A549 (cell line): ENCODE data around the gene REPS2. TPM values are rescaled to one million over a fixed set of nuclear protein-coding genes. Genes with fewer than 3 reads are reported as not detected.

Source experiments
- ATAC-seq, 2 experiments: fragments of 200-7000 bp in 1 of 2; fragments of >200 bp in 1 of 2; cut with Nextera tagmentation in 1 of 2; cut with Tn5 transposase in 1 of 2; 3 replicates each; pipeline versions ENCODE4 v1.8.0 to v1.9.1; 2018 to 2020; ENCODE audit warnings: mild to moderate bottlenecking in 1 of 2, moderate library complexity in 1 of 2
- CTCF ChIA-PET: fragments of 300-600 bp; sonication (Branson Sonifier 250); formaldehyde crosslinking; extraction: SDS; loops from one replicate; lab custom pipeline; 2021; ENCODE audit warnings: antibody characterized with exemption, inconsistent platforms; lab: Yijun Ruan, JAX
- POLR2A ChIA-PET: fragments of 350-600 bp; formaldehyde crosslinking; extraction: SDS; loops from one replicate; lab custom pipeline; 2021; ENCODE audit warnings: antibody characterized with exemption, inconsistent platforms; lab: Yijun Ruan, JAX
- DNase-seq, 2 experiments: peaks; one replicate each; pipeline versions ENCODE4 v3.0.0 to v3.0.0-alpha.2; 2011 to 2016; ENCODE audit warnings: low read depth in 1 of 2, low spot score in 1 of 2
- FAIRE-seq: peaks from 2 replicates; lab custom pipeline; 2011; peaks lifted over from hg19 to GRCh38; lab: Jason Lieb, UNC
- H3K27ac ChIP-seq, 2 experiments: fragments of >200 bp; sonication (Bioruptor Twin); formaldehyde crosslinking; 3 replicates each; pipeline ENCODE4 v1.5.1; 2016 to 2017
- H3K4me1 ChIP-seq: fragments of >200 bp; sonication (Bioruptor Twin); formaldehyde crosslinking; 3 replicates; pipeline ENCODE4 v1.6.1; 2016
- H3K4me2 ChIP-seq: fragments of >200 bp; sonication (Bioruptor Twin); formaldehyde crosslinking; 3 replicates; pipeline ENCODE4 v1.6.1; 2016
- H3K4me3 ChIP-seq: fragments of >200 bp; sonication (Bioruptor Twin); formaldehyde crosslinking; 3 replicates; pipeline ENCODE4 v1.5.1; 2016
- H3K9me3 ChIP-seq: fragments of >200 bp; sonication (Bioruptor Twin); formaldehyde crosslinking; 3 replicates; pipeline ENCODE4 v1.6.1; 2016
- BHLHE40 ChIP-seq: IDR thresholded peaks from 2 replicates; pipeline ENCODE4 v1.6.1; 2012; ENCODE audit warnings: low read depth, low read length, inconsistent platforms
- CBX2 ChIP-seq: fragments of 200-600 bp; sonication (generic); IDR thresholded peaks from 2 replicates; pipeline ENCODE4 v1.6.1; 2016; ENCODE audit warnings: low read depth, mild to moderate bottlenecking, borderline replicate concordance
- EHF ChIP-seq: fragments of 250-450 bp; sonication (Bioruptor Pico); IDR thresholded peaks from 2 replicates; pipeline ENCODE4 v1.5.0; 2020; ENCODE audit warnings: mild to moderate bottlenecking
- EHMT2 ChIP-seq: fragments of 200-600 bp; sonication (generic); IDR thresholded peaks from 2 replicates; pipeline ENCODE4 v1.6.1; 2016; ENCODE audit warnings: antibody characterized with exemption, low read depth, mild to moderate bottlenecking, moderate library complexity
- FOSB ChIP-seq: fragments of 250-450 bp; sonication (Bioruptor Pico); IDR thresholded peaks from 2 replicates; pipeline ENCODE4 v1.5.0; 2020; ENCODE audit warnings: mild to moderate bottlenecking, moderate library complexity
- FOXS1 ChIP-seq: fragments of 250-450 bp; sonication (Bioruptor Pico); IDR thresholded peaks from 2 replicates; pipeline ENCODE4 v1.5.0; 2020; ENCODE audit warnings: mild to moderate bottlenecking, moderate library complexity
- GATA3 ChIP-seq: IDR thresholded peaks from 2 replicates; pipeline ENCODE4 v1.6.1; 2012; ENCODE audit warnings: borderline replicate concordance
- HDAC2 ChIP-seq: fragments of 200-600 bp; sonication (generic); IDR thresholded peaks from 2 replicates; pipeline ENCODE4 v1.6.1; 2016
- HES2 ChIP-seq: fragments of >200 bp; sonication (Bioruptor Twin); formaldehyde crosslinking; IDR thresholded peaks from 2 replicates; pipeline ENCODE4 v1.6.1; 2016
- HOXB13 ChIP-seq: fragments of 250-450 bp; sonication (Bioruptor Pico); IDR thresholded peaks from 2 replicates; pipeline ENCODE4 v1.5.0; 2020; ENCODE audit warnings: low read depth, mild to moderate bottlenecking, moderate library complexity
- KDM1A ChIP-seq: fragments of 200-600 bp; sonication (generic); IDR thresholded peaks from 2 replicates; pipeline ENCODE4 v1.6.1; 2016; ENCODE audit warnings: low read depth, mild to moderate bottlenecking
- KDM5A ChIP-seq: fragments of 200-600 bp; sonication (generic); IDR thresholded peaks from 2 replicates; pipeline ENCODE4 v1.6.1; 2016; ENCODE audit warnings: antibody characterized with exemption, mild to moderate bottlenecking
- MAZ ChIP-seq: fragments of 150-350 bp; IDR thresholded peaks from 2 replicates; pipeline ENCODE4 v1.6.1; 2014; ENCODE audit warnings: antibody characterized with exemption, low read depth, low read length, borderline replicate concordance
- NFE2L2 ChIP-seq: fragments of 150-350 bp; conservative IDR thresholded peaks from 2 replicates; pipeline ENCODE4 v1.6.1; 2014; ENCODE audit warnings: low read length
- NPAS2 ChIP-seq: fragments of 250-450 bp; sonication (Bioruptor Pico); IDR thresholded peaks from 2 replicates; pipeline ENCODE4 v1.8.0; 2022; ENCODE audit warnings: mild to moderate bottlenecking, moderate library complexity, borderline replicate concordance
- POLR2AphosphoS2 ChIP-seq: conservative IDR thresholded peaks from 2 replicates; pipeline ENCODE4 v1.6.1; 2012; ENCODE audit warnings: low read length, improper control_type of control experiment, inconsistent platforms
- RFX5 ChIP-seq: fragments of 450-650 bp; IDR thresholded peaks from 2 replicates; pipeline ENCODE4 v1.7.1; 2014; ENCODE audit warnings: antibody characterized with exemption, mild to moderate bottlenecking, moderate library complexity
- RNF2 ChIP-seq: fragments of 200-600 bp; sonication (generic); IDR thresholded peaks from 2 replicates; pipeline ENCODE4 v1.6.1; 2016; ENCODE audit warnings: low read depth, mild to moderate bottlenecking, antibody characterized with exemption, moderate library complexity, borderline replicate concordance
- SREBF2 ChIP-seq: fragments of 450-650 bp; IDR thresholded peaks from 2 replicates; pipeline ENCODE4 v1.6.1; 2014; ENCODE audit warnings: mild to moderate bottlenecking, moderate library complexity
- TFCP2L1 ChIP-seq: fragments of 250-450 bp; sonication (Bioruptor Pico); IDR thresholded peaks from 2 replicates; pipeline ENCODE4 v1.5.0; 2021; ENCODE audit warnings: mild to moderate bottlenecking
- ZFP36 ChIP-seq: fragments of 450-650 bp; IDR thresholded peaks from 2 replicates; pipeline ENCODE4 v1.6.1; 2014; ENCODE audit warnings: borderline replicate concordance; ENCODE audit not compliant: partially characterized antibody
- ZSCAN20 ChIP-seq: fragments of 250-450 bp; sonication (Bioruptor Pico); IDR thresholded peaks from 2 replicates; pipeline ENCODE4 v1.8.0; 2022; ENCODE audit warnings: mild to moderate bottlenecking, moderate library complexity
- WGBS: methylation state at CpG from one replicate; pipeline ENCODE4 v1.1.6; 2017; ENCODE audit errors: missing lambda C conversion rate; 5-methylcytosine and 5-hydroxymethylcytosine counted together
- polyA plus RNA-seq, 4 experiments: library from polyadenylated mRNA; depleted of rRNA in 3 of 4; stranded (reverse); fragments of >200 nt; fragmentation: RNase III in 1 of 4; extraction: RNeasy Plus Mini Kit Qiagen cat#74134 plus additional on column Dnase treatment in 1 of 4; gene quantifications; 2 replicates in 3 of 4; 3 replicates in 1 of 4; pipeline ENCODE4 v1.2.3, GENCODE V29; 2011 to 2017
- TF ChIP-seq, protein P1 (sequence below): fragments of 150-350 bp; IDR thresholded peaks from 2 replicates; pipeline ENCODE4 v1.6.1; 2014; ENCODE audit warnings: low read depth, mild to moderate bottlenecking, low read length
- TF ChIP-seq, protein P2 (sequence below): IDR thresholded peaks from 2 replicates; pipeline ENCODE4 v1.6.1; 2012
- TF ChIP-seq, protein P3 (sequence below): fragments of 250-450 bp; sonication (Bioruptor Pico); IDR thresholded peaks from 2 replicates; pipeline ENCODE4 v1.5.0; 2020; ENCODE audit warnings: low read depth, mild to moderate bottlenecking, moderate library complexity
- TF ChIP-seq, protein P4 (sequence below): IDR thresholded peaks from 2 replicates; pipeline ENCODE4 v1.6.1; 2012; ENCODE audit warnings: low read depth, borderline replicate concordance
- TF ChIP-seq, protein P5 (sequence below): fragments of >200 bp; sonication (Bioruptor Twin); formaldehyde crosslinking; IDR thresholded peaks from 3 replicates; pipeline ENCODE4 v1.6.1; 2016

The REPS2 gene
- polyA plus RNA-seq, 2 of the 4 experiments (the other 2 are of a cell fraction) = 0.17 to 0.76 TPM

DNA sequence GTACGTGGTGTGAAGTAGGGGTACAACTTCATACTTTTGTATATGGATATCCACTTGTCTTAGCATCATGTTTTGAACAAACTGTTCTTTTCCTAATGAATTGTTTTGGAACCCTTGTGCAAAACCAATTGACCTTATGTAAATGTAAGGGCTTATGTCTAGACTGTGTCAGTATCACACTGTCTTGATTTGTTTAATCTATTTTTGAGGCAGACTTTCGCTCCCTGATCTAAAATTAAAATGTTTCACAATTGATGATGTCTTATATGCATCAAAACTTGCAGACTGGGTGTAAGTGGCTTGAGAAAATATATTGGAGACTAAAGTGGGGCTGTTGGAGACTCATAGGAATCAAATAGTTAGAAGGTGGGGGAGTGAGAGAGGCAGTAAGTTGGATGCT is 25.2 kb downstream of the REPS2 start:
- TF ChIP-seq, protein P1, sequence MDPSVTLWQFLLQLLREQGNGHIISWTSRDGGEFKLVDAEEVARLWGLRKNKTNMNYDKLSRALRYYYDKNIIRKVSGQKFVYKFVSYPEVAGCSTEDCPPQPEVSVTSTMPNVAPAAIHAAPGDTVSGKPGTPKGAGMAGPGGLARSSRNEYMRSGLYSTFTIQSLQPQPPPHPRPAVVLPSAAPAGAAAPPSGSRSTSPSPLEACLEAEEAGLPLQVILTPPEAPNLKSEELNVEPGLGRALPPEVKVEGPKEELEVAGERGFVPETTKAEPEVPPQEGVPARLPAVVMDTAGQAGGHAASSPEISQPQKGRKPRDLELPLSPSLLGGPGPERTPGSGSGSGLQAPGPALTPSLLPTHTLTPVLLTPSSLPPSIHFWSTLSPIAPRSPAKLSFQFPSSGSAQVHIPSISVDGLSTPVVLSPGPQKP = no peak
- TF ChIP-seq POLR2AphosphoS2 = no peak
- TF ChIP-seq, all 56 proteins: peak for 0
- ChIA-PET CTCF (no interaction called here), POLR2A (no interaction called here)
- no peak for DNase-seq
- WGBS = 17% methylated on average over 2 of the region's 2 CpGs
- H3K27ac ChIP-seq = no peak overlapping the region
- no peak overlapping the region for H3K4me3 ChIP-seq
- ATAC-seq = no peak
- no peaks in the 10 kb centered on the region for H3K4me1 ChIP-seq
- no peak overlapping the region for H3K4me2 ChIP-seq
- H3K9me3 ChIP-seq = no peaks in the 10 kb centered on the region
- FAIRE-seq = no peak

DNA sequence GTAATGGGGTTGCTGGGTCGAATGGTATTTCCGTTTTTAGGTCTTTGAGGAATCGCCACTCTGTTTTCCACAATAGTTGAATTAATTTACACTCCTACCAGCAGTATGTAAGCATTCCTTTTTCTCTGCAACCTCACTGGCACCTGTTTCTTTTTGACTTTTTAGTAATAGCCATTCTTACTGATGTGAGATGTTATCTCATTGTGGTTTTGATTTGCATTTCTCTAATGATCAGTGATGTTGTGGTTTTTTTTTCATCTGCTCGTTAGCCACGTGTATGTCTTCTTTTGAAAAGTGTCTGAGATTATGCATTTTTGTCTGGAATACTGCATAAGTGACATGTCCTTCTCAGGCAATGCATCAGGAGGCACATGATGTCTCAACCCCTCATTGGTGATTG is 28.8 kb downstream of the REPS2 start:
- no peak for TF ChIP-seq ZSCAN20 (CRISPR knock-in tag)
- Histone ChIP-seq H3K4me3 (no peak overlapping the region), H3K27ac (no peak overlapping the region), H3K9me3 (no peaks in the 10 kb centered on the region), H3K4me1 (no peaks in the 10 kb centered on the region), H3K4me2 (no peak overlapping the region)
- FAIRE-seq = peak; percentile 13
- DNase-seq = no peak
- ChIA-PET CTCF (no interaction called here), POLR2A (no interaction called here)
- WGBS = 2% methylated on average over 5 of the region's 5 CpGs
- no peak for ATAC-seq

DNA sequence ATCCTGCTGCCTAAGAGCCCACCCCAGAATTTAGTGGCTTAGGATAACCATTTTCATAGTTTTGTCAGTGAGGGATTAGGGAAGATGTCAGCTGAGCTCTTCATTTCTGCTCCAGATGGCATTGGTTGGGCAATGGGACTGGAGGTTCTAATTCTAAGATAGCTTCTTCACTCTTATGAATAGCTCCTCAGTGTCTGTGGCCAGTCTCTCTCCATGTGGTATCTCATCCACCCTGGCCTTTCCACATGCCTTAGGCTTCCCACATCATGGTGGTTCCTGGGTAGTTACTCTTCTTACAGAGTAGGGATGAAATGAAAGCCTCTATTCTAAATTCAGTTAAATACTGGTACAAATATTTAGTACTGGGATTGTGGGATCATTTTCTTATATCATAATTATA is 31.3 kb downstream of the REPS2 start:
- ATAC-seq (no peak), DNase-seq (no peak), FAIRE-seq (peak; percentile 63)
- ChIA-PET CTCF (no interaction called here), POLR2A (no interaction called here)
- H3K27ac ChIP-seq = no peak overlapping the region
- H3K9me3 ChIP-seq = no peaks in the 10 kb centered on the region
- H3K4me3 ChIP-seq = no peak overlapping the region
- H3K4me2 ChIP-seq = no peak overlapping the region
- no peaks in the 10 kb centered on the region for H3K4me1 ChIP-seq
- TF ChIP-seq KDM5A = no peak
- TF ChIP-seq ZFP36 = no peak
- TF ChIP-seq HES2 = no peak
- no peak for TF ChIP-seq FOXS1
- no peak for TF ChIP-seq MAZ
- TF ChIP-seq CBX2 = no peak
- no peak for TF ChIP-seq RNF2
- TF ChIP-seq EHF = no peak
- no peak for TF ChIP-seq FOSB
- no peak for TF ChIP-seq RFX5
- TF ChIP-seq TFCP2L1 (CRISPR knock-in tag) = no peak
- TF ChIP-seq KDM1A = no peak
- TF ChIP-seq NPAS2 (CRISPR knock-in tag) = no peak

DNA sequence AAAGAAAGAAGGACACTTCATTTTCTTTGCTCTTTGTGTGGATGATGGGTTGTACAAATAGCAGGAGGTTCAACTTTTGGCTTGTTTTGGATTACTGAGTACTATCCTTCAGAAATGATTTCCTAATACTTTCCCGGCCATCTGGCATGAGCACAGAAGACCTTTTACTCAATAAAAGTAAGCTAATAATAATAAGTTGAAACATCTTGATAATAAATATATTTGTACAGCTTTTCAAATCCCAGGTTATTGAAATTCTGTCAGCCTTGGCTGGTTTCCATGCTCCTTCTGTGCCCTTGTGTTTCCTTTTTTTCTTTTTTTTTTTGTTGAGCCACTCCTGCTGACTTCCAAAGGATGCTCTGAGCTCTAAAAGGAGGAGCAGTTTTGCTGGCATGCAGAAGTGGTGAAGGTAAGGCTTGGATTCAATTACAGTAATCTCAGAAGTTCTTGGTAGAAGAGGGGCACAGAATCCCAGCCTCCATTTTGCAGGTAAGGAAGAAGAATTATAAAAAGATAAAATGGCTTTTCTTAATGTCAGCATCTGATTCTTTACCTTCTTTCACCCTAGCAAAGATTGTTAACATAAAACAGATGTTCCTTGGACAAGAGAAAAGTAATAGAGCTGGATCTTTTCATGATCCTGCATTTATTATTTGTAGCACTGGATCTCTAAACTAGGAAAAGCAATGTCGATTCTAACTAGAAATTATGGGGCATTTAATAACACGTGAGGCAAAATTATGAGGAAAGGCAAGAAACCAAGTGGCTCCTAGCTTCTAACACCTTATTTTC is 31.9 kb downstream of the REPS2 start:
- no peaks in the 10 kb centered on the region for H3K4me1 ChIP-seq
- H3K27ac ChIP-seq = no peak overlapping the region
- whole genome bisulfite sequencing = 31% methylated on average over 3 of the region's 3 CpGs
- TF ChIP-seq SREBF2 (no peak), NFE2L2 (no peak), GATA3 (no peak), EHMT2 (no peak), NPAS2 (CRISPR knock-in tag) (no peak), HOXB13 (CRISPR knock-in tag) (no peak), BHLHE40 (no peak), FOXS1 (no peak), HDAC2 (no peak)
- TF ChIP-seq, protein P2, sequence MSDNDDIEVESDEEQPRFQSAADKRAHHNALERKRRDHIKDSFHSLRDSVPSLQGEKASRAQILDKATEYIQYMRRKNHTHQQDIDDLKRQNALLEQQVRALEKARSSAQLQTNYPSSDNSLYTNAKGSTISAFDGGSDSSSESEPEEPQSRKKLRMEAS = no peak
- TF ChIP-seq, protein P3, sequence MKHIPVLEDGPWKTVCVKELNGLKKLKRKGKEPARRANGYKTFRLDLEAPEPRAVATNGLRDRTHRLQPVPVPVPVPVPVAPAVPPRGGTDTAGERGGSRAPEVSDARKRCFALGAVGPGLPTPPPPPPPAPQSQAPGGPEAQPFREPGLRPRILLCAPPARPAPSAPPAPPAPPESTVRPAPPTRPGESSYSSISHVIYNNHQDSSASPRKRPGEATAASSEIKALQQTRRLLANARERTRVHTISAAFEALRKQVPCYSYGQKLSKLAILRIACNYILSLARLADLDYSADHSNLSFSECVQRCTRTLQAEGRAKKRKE (CRISPR knock-in tag) = no peak
- TF ChIP-seq, protein P4, sequence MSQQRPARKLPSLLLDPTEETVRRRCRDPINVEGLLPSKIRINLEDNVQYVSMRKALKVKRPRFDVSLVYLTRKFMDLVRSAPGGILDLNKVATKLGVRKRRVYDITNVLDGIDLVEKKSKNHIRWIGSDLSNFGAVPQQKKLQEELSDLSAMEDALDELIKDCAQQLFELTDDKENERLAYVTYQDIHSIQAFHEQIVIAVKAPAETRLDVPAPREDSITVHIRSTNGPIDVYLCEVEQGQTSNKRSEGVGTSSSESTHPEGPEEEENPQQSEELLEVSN = no peak
- TF ChIP-seq, protein P5, sequence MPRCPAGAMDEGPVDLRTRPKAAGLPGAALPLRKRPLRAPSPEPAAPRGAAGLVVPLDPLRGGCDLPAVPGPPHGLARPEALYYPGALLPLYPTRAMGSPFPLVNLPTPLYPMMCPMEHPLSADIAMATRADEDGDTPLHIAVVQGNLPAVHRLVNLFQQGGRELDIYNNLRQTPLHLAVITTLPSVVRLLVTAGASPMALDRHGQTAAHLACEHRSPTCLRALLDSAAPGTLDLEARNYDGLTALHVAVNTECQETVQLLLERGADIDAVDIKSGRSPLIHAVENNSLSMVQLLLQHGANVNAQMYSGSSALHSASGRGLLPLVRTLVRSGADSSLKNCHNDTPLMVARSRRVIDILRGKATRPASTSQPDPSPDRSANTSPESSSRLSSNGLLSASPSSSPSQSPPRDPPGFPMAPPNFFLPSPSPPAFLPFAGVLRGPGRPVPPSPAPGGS = no peak
- TF ChIP-seq, all 56 proteins: peak for 0
- FAIRE-seq = peak; percentile 36
- Histone ChIP-seq H3K9me3 (no peaks in the 10 kb centered on the region), H3K4me3 (no peak overlapping the region), H3K4me2 (no peak overlapping the region)
- CTCF ChIA-PET = no interaction called here
- no peak for DNase-seq
- POLR2A ChIA-PET = no interaction called here
- ATAC-seq = no peak
